WTC11 (cell line): Measurements from ENCODE around the gene SRSF4. TPM values are rescaled to one million over a fixed set of nuclear protein-coding genes. Genes with fewer than 3 reads are reported as not detected.

ENCODE experiments used
- ATAC-seq: fragments of 200-7000 bp; cut with Tn5 transposase; 2 replicates; pipeline ENCODE4 v1.10.0; 2021; ENCODE audit warnings: mild to moderate bottlenecking, moderate library complexity
- CTCF ChIA-PET: fragments of 300-600 bp; sonication (Branson Sonifier 250); formaldehyde crosslinking; loops from one replicate; lab custom pipeline; 2021; ENCODE audit warnings: antibody characterized with exemption; lab: Charles Lee
- POLR2A ChIA-PET: fragments of 350-600 bp; sonication (Branson Sonifier 250); formaldehyde crosslinking; loops from one replicate; lab custom pipeline; 2021; ENCODE audit warnings: antibody characterized with exemption; lab: Charles Lee
- DNase-seq: peaks from one replicate; pipeline ENCODE4 v3.0.0; 2021; ENCODE audit warnings: low spot score
- H3K27ac Mint-ChIP-seq: 2 replicates; pipeline ENCODE4 v1.8.0; 2021; ENCODE audit warnings: mixed read lengths
- H3K27me3 Mint-ChIP-seq: 2 replicates; pipeline ENCODE4 v1.8.0; 2021; ENCODE audit warnings: low read depth, mild to moderate bottlenecking, moderate library complexity, mixed read lengths
- H3K36me3 Mint-ChIP-seq: 2 replicates; pipeline ENCODE4 v1.8.0; 2021; ENCODE audit warnings: mixed read lengths
- H3K4me1 Mint-ChIP-seq: 2 replicates; pipeline ENCODE4 v1.8.0; 2022; ENCODE audit warnings: mixed read lengths
- H3K4me3 Mint-ChIP-seq: 2 replicates; pipeline ENCODE4 v1.8.0; 2021; ENCODE audit warnings: mild to moderate bottlenecking, moderate library complexity, mixed read lengths
- H3K9me3 Mint-ChIP-seq: 2 replicates; pipeline ENCODE4 v1.8.0; 2021; ENCODE audit warnings: mixed read lengths
- AFF4 ChIP-seq: sonication (generic); formaldehyde crosslinking; IDR thresholded peaks from 2 replicates; pipeline ENCODE4 v1.8.1; 2023; ENCODE audit warnings: mild to moderate bottlenecking, missing genetic modification reagents, borderline replicate concordance
- ARID4B ChIP-seq: sonication (generic); formaldehyde crosslinking; IDR thresholded peaks from 2 replicates; pipeline ENCODE4 v1.8.0; 2023; ENCODE audit warnings: missing genetic modification reagents, mild to moderate bottlenecking, borderline replicate concordance
- ATF3 ChIP-seq: sonication (generic); formaldehyde crosslinking; conservative IDR thresholded peaks from 2 replicates; pipeline ENCODE4 v1.8.1; 2022; ENCODE audit warnings: mild to moderate bottlenecking, missing genetic modification reagents
- CREM ChIP-seq: sonication (generic); formaldehyde crosslinking; IDR thresholded peaks from 2 replicates; pipeline ENCODE4 v1.8.1; 2022; ENCODE audit warnings: mild to moderate bottlenecking, missing genetic modification reagents, moderate library complexity
- E2F4 ChIP-seq: sonication (generic); formaldehyde crosslinking; IDR thresholded peaks from 2 replicates; pipeline ENCODE4 v1.8.1; 2022; ENCODE audit warnings: low read depth, mild to moderate bottlenecking, moderate library complexity, missing genetic modification reagents, borderline replicate concordance
- FOXJ3 ChIP-seq: sonication (generic); formaldehyde crosslinking; IDR thresholded peaks from 2 replicates; pipeline ENCODE4 v1.9.0; 2021; ENCODE audit warnings: missing genetic modification reagents, mild to moderate bottlenecking, borderline replicate concordance
- FOXK1 ChIP-seq: sonication (generic); formaldehyde crosslinking; IDR thresholded peaks from 2 replicates; pipeline ENCODE4 v1.8.0; 2022; ENCODE audit warnings: mild to moderate bottlenecking, moderate library complexity, missing genetic modification reagents
- HMGXB4 ChIP-seq: sonication (generic); formaldehyde crosslinking; IDR thresholded peaks from 2 replicates; pipeline ENCODE4 v1.8.1; 2023; ENCODE audit warnings: mild to moderate bottlenecking, moderate library complexity, missing genetic modification reagents
- JAZF1 ChIP-seq: fragments of 250-450 bp; sonication (Bioruptor Pico); IDR thresholded peaks from 2 replicates; pipeline ENCODE4 v1.9.0; 2021; ENCODE audit warnings: moderate library complexity, mild to moderate bottlenecking, inconsistent platforms
- MLX ChIP-seq: sonication (generic); formaldehyde crosslinking; IDR thresholded peaks from 2 replicates; pipeline ENCODE4 v1.8.1; 2023; ENCODE audit warnings: mild to moderate bottlenecking, missing genetic modification reagents, moderate library complexity
- NFYB ChIP-seq: sonication (generic); formaldehyde crosslinking; conservative IDR thresholded peaks from 2 replicates; pipeline ENCODE4 v1.8.0; 2022; ENCODE audit warnings: low read depth, missing genetic modification reagents
- NR1H2 ChIP-seq: sonication (generic); formaldehyde crosslinking; IDR thresholded peaks from 2 replicates; pipeline ENCODE4 v1.9.0; 2021; ENCODE audit warnings: mild to moderate bottlenecking, moderate library complexity, missing genetic modification reagents
- NR2C2 ChIP-seq: sonication (generic); formaldehyde crosslinking; IDR thresholded peaks from 2 replicates; pipeline ENCODE4 v1.8.0; 2022; ENCODE audit warnings: mild to moderate bottlenecking, missing genetic modification reagents
- SOX15 ChIP-seq: fragments of 250-450 bp; sonication (Bioruptor Pico); IDR thresholded peaks from 2 replicates; pipeline ENCODE4 v1.9.0; 2021; ENCODE audit warnings: mild to moderate bottlenecking
- TP53 ChIP-seq: sonication (generic); formaldehyde crosslinking; IDR thresholded peaks from 2 replicates; pipeline ENCODE4 v1.8.1; 2023; ENCODE audit warnings: mild to moderate bottlenecking, missing genetic modification reagents
- ZNF263 ChIP-seq: sonication (generic); formaldehyde crosslinking; IDR thresholded peaks from 2 replicates; pipeline ENCODE4 v1.8.1; 2022; ENCODE audit warnings: low read depth, mild to moderate bottlenecking, moderate library complexity, missing genetic modification reagents
- ZNF317 ChIP-seq: sonication (generic); formaldehyde crosslinking; IDR thresholded peaks from 2 replicates; pipeline ENCODE4 v1.8.1; 2023; ENCODE audit warnings: low read depth, mild to moderate bottlenecking, moderate library complexity, missing genetic modification reagents, borderline replicate concordance
- ZNF396 ChIP-seq: fragments of 250-450 bp; sonication (Bioruptor Pico); IDR thresholded peaks from 2 replicates; pipeline ENCODE4 v1.8.0; 2021; ENCODE audit warnings: mild to moderate bottlenecking, moderate library complexity, borderline replicate concordance
- total RNA-seq: library from RNA; stranded (reverse); gene quantifications from 3 replicates; pipeline ENCODE4 v1.2.3, GENCODE V29; 2021

The SRSF4 gene
- total RNA-seq, 1 experiment from 2014 or later = 99.9 TPM

- Mint-ChIP-seq H3K4me3 (no peak overlapping the region), H3K27ac (no peak overlapping the region)
- POLR2A ChIA-PET = no interaction called here
These were observed 36.5 kb upstream of the SRSF4 start for GRCh38 chr1:29218223-29218622.

More at GRCh38 chr1:29218223-29218622, 36.5 kb upstream of the SRSF4 start:
- ATAC-seq = no peak
- Mint-ChIP-seq H3K27me3 (no peaks in the 10 kb centered on the region), H3K36me3 (peaks cover 20% of the 10 kb centered on the region), H3K9me3 (no peaks in the 10 kb centered on the region), H3K4me1 (peaks cover 24% of the 10 kb centered on the region)
- TF ChIP-seq FOXK1 (CRISPR knock-in tag) (no peak), CREM (CRISPR knock-in tag) (no peak), NFYB (no peak), FOXJ3 (CRISPR knock-in tag) (no peak), NR2C2 (CRISPR knock-in tag) (no peak), JAZF1 (CRISPR knock-in tag) (no peak), SOX15 (CRISPR knock-in tag) (no peak), ZNF263 (CRISPR knock-in tag) (no peak), TP53 (no peak), MLX (CRISPR knock-in tag) (no peak), ATF3 (no peak), ZNF317 (CRISPR knock-in tag) (no peak), ARID4B (CRISPR knock-in tag) (no peak), NR1H2 (no peak), HMGXB4 (CRISPR knock-in tag) (no peak), E2F4 (CRISPR knock-in tag) (no peak), AFF4 (CRISPR knock-in tag) (no peak), ZNF396 (CRISPR knock-in tag) (no peak)
- no peak for DNase-seq
- CTCF ChIA-PET = interaction anchor here (2.2 kb wide), 1 partner anchor 16 kb away, joined by 6 read pairs; no protein-coding TSS in a partner anchor
